NB4 (cell line): ENCODE data around the gene LRRTM4.

Source experiments
- DNase-seq: peaks from one replicate; pipeline ENCODE4 v3.0.0; 2010; ENCODE audit warnings: low read depth
- H3K4me3 ChIP-seq: one replicate; pipeline ENCODE4 v1.5.1; 2011; ENCODE audit warnings: mild to moderate bottlenecking, low read depth, low read length, moderate library complexity
- CTCF ChIP-seq: IDR thresholded peaks from one replicate; pipeline ENCODE4 v1.5.1; 2012; ENCODE audit warnings: low read depth, low read length
- MYC ChIP-seq: IDR thresholded peaks from 2 replicates; pipeline ENCODE4 v1.6.1; 2011; ENCODE audit warnings: low read depth, low read length
- POLR2A ChIP-seq: IDR thresholded peaks from 2 replicates; pipeline ENCODE4 v1.6.1; 2011; ENCODE audit warnings: mild to moderate bottlenecking; ENCODE audit not compliant: insufficient read length; ENCODE audit errors: extremely low read depth
- TF ChIP-seq, protein P1 (sequence below): IDR thresholded peaks from 2 replicates; pipeline ENCODE4 v1.6.1; 2011; ENCODE audit warnings: low read depth, low read length

LRRTM4 gene

DNA sequence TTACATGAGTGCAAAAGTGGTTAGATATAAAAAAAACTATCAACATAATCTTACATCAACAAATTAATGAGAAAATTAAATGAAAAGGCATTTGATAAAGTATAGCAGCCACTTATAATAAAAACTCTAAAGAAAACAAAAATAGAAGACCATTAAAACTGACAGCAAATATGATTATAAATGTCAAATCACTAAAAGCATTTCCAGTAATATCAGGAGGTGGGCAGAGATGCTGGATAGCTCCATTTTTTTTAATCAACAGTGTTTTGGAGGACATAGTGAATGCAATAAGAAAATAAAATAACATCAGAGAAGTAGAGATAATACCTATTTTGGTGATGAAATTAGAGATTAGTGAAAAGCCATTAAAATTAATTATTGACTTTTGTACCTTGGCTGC, 173.4 kb downstream of the LRRTM4 start:
- TF ChIP-seq POLR2A (no peak), MYC (no peak), CTCF (no peak)
- TF ChIP-seq, protein P1, sequence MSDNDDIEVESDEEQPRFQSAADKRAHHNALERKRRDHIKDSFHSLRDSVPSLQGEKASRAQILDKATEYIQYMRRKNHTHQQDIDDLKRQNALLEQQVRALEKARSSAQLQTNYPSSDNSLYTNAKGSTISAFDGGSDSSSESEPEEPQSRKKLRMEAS = no peak
- no peak for DNase-seq
- no peak overlapping the region for H3K4me3 ChIP-seq

GRCh38 chr2:77336013-77336412, 186.2 kb downstream of the LRRTM4 start:
- no peak for TF ChIP-seq POLR2A
- DNase-seq = no peak
- no peak overlapping the region for H3K4me3 ChIP-seq

GRCh38 chr2:77328134-77328931, 193.8 kb downstream of the LRRTM4 start:
- DNase-seq = no peak
- TF ChIP-seq, protein P1 = no peak
- TF ChIP-seq CTCF = no peak
- no peak overlapping the region for H3K4me3 ChIP-seq

DNA sequence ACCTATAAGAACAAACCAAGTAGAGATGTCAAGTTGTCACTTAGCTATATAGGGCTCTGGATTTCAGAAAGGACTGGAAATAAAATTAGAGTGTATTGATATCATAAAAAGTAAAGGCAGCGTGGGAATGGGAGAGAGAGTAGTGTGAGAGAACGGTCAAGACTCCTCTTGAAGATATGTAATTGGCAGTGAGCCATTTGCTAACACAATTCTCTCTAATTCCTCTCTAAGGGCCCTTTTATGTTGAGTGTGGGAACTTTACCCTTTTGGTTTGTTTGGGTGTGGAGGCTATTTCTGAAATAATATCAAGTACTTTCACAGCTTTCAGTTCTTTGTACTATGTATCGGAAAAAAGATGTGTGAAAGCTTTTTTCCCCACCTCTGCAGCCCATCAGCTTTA, 196.8 kb downstream of the LRRTM4 start:
- no peak overlapping the region for H3K4me3 ChIP-seq
- TF ChIP-seq POLR2A (no peak), MYC (no peak), CTCF (no peak)
- TF ChIP-seq, protein P1 = no peak
- no peak for DNase-seq

GRCh38 chr2:77322431-77322830, 199.7 kb downstream of the LRRTM4 start:
- TF ChIP-seq, protein P1 = no peak
- TF ChIP-seq CTCF (no peak), POLR2A (no peak), MYC (no peak)
- DNase-seq = no peak
- H3K4me3 ChIP-seq = no peak overlapping the region

GRCh38 chr2:77314721-77315120, 207.5 kb downstream of the LRRTM4 start:
- H3K4me3 ChIP-seq = no peak overlapping the region
- no peak for DNase-seq
- TF ChIP-seq CTCF = no peak
- no peak for TF ChIP-seq POLR2A
- TF ChIP-seq MYC = no peak
- TF ChIP-seq, protein P1 = no peak
